ENCODE data around the gene CDH4. TPM values are rescaled to one million over a fixed set of nuclear protein-coding genes. Genes with fewer than 3 reads are reported as not detected.

The CDH4 gene
- total and polyA plus RNA-seq, 2 of the 4 experiments (the other 2 are of a cell fraction) = 1.6 to 3.5 TPM

DNA sequence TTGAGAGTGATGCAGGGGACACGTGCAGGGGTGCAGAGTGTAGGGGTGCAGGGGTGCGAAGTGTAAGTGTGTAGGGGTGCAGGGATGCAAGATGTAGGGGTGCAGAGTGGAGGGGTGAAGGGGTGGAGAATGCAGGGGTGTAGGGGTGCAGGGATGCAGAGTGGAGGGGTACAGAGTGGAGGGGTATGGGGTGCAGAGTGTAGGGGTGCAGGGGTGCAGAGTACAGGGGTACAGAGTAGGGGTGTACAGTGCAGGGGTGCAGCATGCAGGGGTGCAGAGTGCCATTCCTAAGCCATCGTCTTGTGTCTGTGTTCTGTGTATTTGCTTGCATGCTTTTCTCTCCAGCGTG lies 468.3 kb downstream of the CDH4 start:
- in situ Hi-C loops (cut with MboI; ENCODE audit: low sequenced_read_pairs) (no loop called here), intact Hi-C loops (cut with micrococcal nuclease) (no loop called here), dilution Hi-C loops (cut with HindIII; ENCODE audit: low sequenced_read_pairs, unreplicated experiment) (no loop called here)
- Histone ChIP-seq H3K4me1 (ENCODE audit: control insufficient read depth, insufficient read depth, low read length) (no peaks in the 10 kb centered on the region), H3K9ac (ENCODE audit: low read depth, low read length) (no peak overlapping the region), H3K14ac (replicated peaks; ENCODE audit: low read depth, low read length) (no peak overlapping the region), H3K4me2 (ENCODE audit: low read depth, low read length) (no peak overlapping the region), H3K79me1 (ENCODE audit: low read depth in 1 of 2, low read length in 2 of 2) (no peaks in the 10 kb centered on the region), H2BK20ac (ENCODE audit: low read depth, low read length) (no peak overlapping the region), H2AK5ac (ENCODE audit: low read depth, low read length) (no peak overlapping the region), H3K56ac (ENCODE audit: extremely low read depth, insufficient read depth, low read length) (no peak overlapping the region), H3K18ac (ENCODE audit: low read depth, low read length) (no peak overlapping the region), H3K9me3 (ENCODE audit: control insufficient read depth, insufficient read depth, low read length) (peaks cover 24% of the 10 kb centered on the region), H3K4me3 (ENCODE audit: insufficient read depth, low read depth, low read length) (no peak overlapping the region), H3K4ac (ENCODE audit: low read depth, low read length) (no peak overlapping the region), H2AFZ (replicated peaks; ENCODE audit: low read length, poor library complexity) (no peak overlapping the region), H4K91ac (ENCODE audit: insufficient read depth, low read depth, low read length) (no peak overlapping the region), H3K27ac (ENCODE audit: insufficient read depth, low read length) (no peak overlapping the region), H2BK15ac (ENCODE audit: low read depth, low read length) (no peak overlapping the region), H2AK9ac (replicated peaks; ENCODE audit: low read depth, low read length, poor library complexity) (no peak overlapping the region), H2BK5ac (ENCODE audit: low read depth, low read length, poor library complexity, severe bottlenecking) (no peak overlapping the region), H3K27me3 (ENCODE audit: control insufficient read depth, insufficient read depth, low read length) (no peaks in the 10 kb centered on the region; the same call in 1 of the 2 replicates), H3K23ac (ENCODE audit: low read depth, low read length) (no peak overlapping the region), H4K8ac (ENCODE audit: low read depth in 2 of 2, low read length in 2 of 2) (no peak overlapping the region), H2BK120ac (ENCODE audit: low read depth, low read length) (no peak overlapping the region), H4K5ac (ENCODE audit: low read depth, low read length) (no peak overlapping the region), H4K20me1 (ENCODE audit: insufficient read depth, low read length) (no peaks in the 10 kb centered on the region), H3K9me1 (ENCODE audit: insufficient read depth, low read length) (no peaks in the 10 kb centered on the region), H3K36me3 (ENCODE audit: control insufficient read depth, insufficient read depth, low read length) (no peaks in the 10 kb centered on the region)
- ChIA-PET POLR2A (ENCODE audit: unreplicated experiment) (no interaction called here), CTCF (no interaction called here)
- WGBS, 2 experiments (ENCODE audit: extremely low coverage in 2 of 2, insufficient read length in 1 of 2) = 25% methylated on average over 2 of the region's 4 CpGs; no CpG with 5 or more reads in 1 of the 2 experiments
- no TSS peak for BruUV-seq (replicated peaks)
- TF ChIP-seq RCOR1 (IDR thresholded peaks at IDR 0.05; ENCODE audit: insufficient replicate concordance, low read length) (no peak), BHLHE40 (IDR thresholded peaks at IDR 0.05; ENCODE audit: low read depth, low read length) (no peak), RFX5 (IDR thresholded peaks at IDR 0.05; ENCODE audit: low read depth, low read length) (no peak), MAZ (IDR thresholded peaks at IDR 0.05; ENCODE audit: borderline replicate concordance, low read depth, low read length) (no peak), RAD21 (IDR thresholded peaks at IDR 0.05; ENCODE audit: low read length) (no peak), MXI1 (IDR thresholded peaks at IDR 0.05; ENCODE audit: borderline replicate concordance, low read depth, low read length) (no peak), MAFK (IDR thresholded peaks at IDR 0.05; ENCODE audit: low read depth, low read length) (no peak), CEBPB (IDR thresholded peaks at IDR 0.05; ENCODE audit: low read depth, low read length) (no peak), NFE2L2 (IDR thresholded peaks at IDR 0.05; ENCODE audit: low read depth, low read length) (no peak), CHD1 (IDR thresholded peaks at IDR 0.05; ENCODE audit: low read depth, low read length) (no peak), SMC3 (IDR thresholded peaks at IDR 0.05; ENCODE audit: low read depth, low read length) (no peak), POLR2A (IDR thresholded peaks at IDR 0.05; ENCODE audit: low read depth, low read length) (no peak), FOS (IDR thresholded peaks at IDR 0.05; ENCODE audit: low read depth, low read length) (no peak)
- TF ChIP-seq, protein P1, sequence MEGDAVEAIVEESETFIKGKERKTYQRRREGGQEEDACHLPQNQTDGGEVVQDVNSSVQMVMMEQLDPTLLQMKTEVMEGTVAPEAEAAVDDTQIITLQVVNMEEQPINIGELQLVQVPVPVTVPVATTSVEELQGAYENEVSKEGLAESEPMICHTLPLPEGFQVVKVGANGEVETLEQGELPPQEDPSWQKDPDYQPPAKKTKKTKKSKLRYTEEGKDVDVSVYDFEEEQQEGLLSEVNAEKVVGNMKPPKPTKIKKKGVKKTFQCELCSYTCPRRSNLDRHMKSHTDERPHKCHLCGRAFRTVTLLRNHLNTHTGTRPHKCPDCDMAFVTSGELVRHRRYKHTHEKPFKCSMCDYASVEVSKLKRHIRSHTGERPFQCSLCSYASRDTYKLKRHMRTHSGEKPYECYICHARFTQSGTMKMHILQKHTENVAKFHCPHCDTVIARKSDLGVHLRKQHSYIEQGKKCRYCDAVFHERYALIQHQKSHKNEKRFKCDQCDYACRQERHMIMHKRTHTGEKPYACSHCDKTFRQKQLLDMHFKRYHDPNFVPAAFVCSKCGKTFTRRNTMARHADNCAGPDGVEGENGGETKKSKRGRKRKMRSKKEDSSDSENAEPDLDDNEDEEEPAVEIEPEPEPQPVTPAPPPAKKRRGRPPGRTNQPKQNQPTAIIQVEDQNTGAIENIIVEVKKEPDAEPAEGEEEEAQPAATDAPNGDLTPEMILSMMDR (conservative IDR thresholded peaks at IDR 0.05; ENCODE audit: low read depth, low read length) = no peak
- TF ChIP-seq, protein P2, sequence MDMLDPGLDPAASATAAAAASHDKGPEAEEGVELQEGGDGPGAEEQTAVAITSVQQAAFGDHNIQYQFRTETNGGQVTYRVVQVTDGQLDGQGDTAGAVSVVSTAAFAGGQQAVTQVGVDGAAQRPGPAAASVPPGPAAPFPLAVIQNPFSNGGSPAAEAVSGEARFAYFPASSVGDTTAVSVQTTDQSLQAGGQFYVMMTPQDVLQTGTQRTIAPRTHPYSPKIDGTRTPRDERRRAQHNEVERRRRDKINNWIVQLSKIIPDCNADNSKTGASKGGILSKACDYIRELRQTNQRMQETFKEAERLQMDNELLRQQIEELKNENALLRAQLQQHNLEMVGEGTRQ (IDR thresholded peaks at IDR 0.05; ENCODE audit: low read depth, low read length) = no peak
- TF ChIP-seq, protein P3, sequence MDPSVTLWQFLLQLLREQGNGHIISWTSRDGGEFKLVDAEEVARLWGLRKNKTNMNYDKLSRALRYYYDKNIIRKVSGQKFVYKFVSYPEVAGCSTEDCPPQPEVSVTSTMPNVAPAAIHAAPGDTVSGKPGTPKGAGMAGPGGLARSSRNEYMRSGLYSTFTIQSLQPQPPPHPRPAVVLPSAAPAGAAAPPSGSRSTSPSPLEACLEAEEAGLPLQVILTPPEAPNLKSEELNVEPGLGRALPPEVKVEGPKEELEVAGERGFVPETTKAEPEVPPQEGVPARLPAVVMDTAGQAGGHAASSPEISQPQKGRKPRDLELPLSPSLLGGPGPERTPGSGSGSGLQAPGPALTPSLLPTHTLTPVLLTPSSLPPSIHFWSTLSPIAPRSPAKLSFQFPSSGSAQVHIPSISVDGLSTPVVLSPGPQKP (IDR thresholded peaks at IDR 0.05; ENCODE audit: borderline replicate concordance, low read depth, low read length) = no peak
- ATAC-seq (ENCODE audit: low read depth) (no peak), DNase-seq (no peak)

All from IMR-90 (cell line).